Karpas-422 (cell line): ENCODE measurements around the gene SCN4A. TPM values are rescaled to one million over a fixed set of nuclear protein-coding genes. Genes with fewer than 3 reads are reported as not detected.

Experiments
- DNase-seq: peaks from one replicate; pipeline ENCODE4 v3.0.0-alpha.2; 2015
- H2AFZ ChIP-seq: fragments of 200-600 bp; sonication (generic); 2 replicates; pipeline ENCODE4 v1.6.1; 2014; ENCODE audit warnings: antibody characterized with exemption, low read length, mixed read lengths
- H3K27ac ChIP-seq: fragments of 200-600 bp; sonication (generic); 2 replicates; pipeline ENCODE4 v1.5.1; 2014; ENCODE audit warnings: mild to moderate bottlenecking, low read length, moderate library complexity
- H3K27me3 ChIP-seq: fragments of 200-600 bp; sonication (generic); 2 replicates; pipeline ENCODE4 v1.6.1; 2014; ENCODE audit warnings: low read length, mixed read lengths
- H3K36me3 ChIP-seq: fragments of 200-600 bp; sonication (generic); 2 replicates; pipeline ENCODE4 v1.6.1; 2014; ENCODE audit warnings: low read length, mixed read lengths; ENCODE audit not compliant: insufficient read depth
- H3K4me1 ChIP-seq: fragments of 200-600 bp; sonication (generic); 2 replicates; pipeline ENCODE4 v1.6.1; 2014; ENCODE audit warnings: mild to moderate bottlenecking, low read length, mixed read lengths
- H3K4me2 ChIP-seq: fragments of 200-600 bp; sonication (generic); 2 replicates; pipeline ENCODE4 v1.6.1; 2014; ENCODE audit warnings: low read length, low read depth, mild to moderate bottlenecking; ENCODE audit not compliant: poor library complexity, severe bottlenecking
- H3K4me3 ChIP-seq: fragments of 200-600 bp; sonication (generic); 2 replicates; pipeline ENCODE4 v1.5.1; 2014; ENCODE audit warnings: mild to moderate bottlenecking, antibody characterized with exemption, low read length, mixed read lengths
- H3K79me2 ChIP-seq: fragments of 200-600 bp; sonication (generic); 2 replicates; pipeline ENCODE4 v1.6.1; 2014; ENCODE audit warnings: mild to moderate bottlenecking, low read length, mixed read lengths
- H3K9ac ChIP-seq: fragments of 200-600 bp; sonication (generic); 2 replicates; pipeline ENCODE4 v1.6.0; 2014; ENCODE audit warnings: low read length
- H3K9me2 ChIP-seq: fragments of 200-600 bp; sonication (generic), shearing (Covaris generic); replicated peaks from 2 replicates; pipeline ENCODE4 v1.6.0; 2014; ENCODE audit warnings: mild to moderate bottlenecking, low read length, moderate library complexity; ENCODE audit not compliant: insufficient read depth
- H3K9me3 ChIP-seq: fragments of 300-700, 200-600 bp; sonication (generic); 2 replicates; pipeline ENCODE4 v1.6.1; 2014; ENCODE audit warnings: low read length, mixed read lengths
- H4K20me1 ChIP-seq: fragments of 200-600 bp; sonication (generic); 2 replicates; pipeline ENCODE4 v1.6.1; 2014; ENCODE audit warnings: mild to moderate bottlenecking, antibody characterized with exemption, low read length, low read depth; ENCODE audit not compliant: insufficient read depth
- total RNA-seq: library from RNA; depleted of rRNA; stranded (reverse); fragments of >200 nt; shearing (Covaris generic); gene quantifications from 2 replicates; pipeline ENCODE4 v1.2.3, GENCODE V29; 2014; ENCODE audit warnings: low replicate concordance

SCN4A gene
- total RNA-seq, 1 experiment from 2014 or later: 0.07 TPM

DNA sequence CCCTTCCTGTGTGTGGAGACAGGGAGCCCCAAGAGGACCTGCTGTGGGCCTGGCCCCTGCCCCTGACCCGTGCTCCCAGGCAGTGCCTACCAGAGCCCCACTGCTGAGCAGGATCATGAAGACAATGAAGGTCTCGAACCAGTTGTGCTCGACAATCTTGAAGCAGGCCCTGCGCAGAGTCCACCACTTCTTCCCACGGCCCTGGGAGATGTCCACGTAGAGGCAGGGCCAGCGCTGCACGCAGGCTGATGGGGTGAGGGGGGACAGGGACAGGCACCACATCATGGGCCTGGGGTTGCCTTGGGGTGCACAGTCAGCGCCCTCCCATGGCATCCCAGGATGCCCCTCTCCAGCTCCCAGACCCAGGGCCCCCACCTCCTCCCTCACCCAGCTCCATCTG is 24.2 kb downstream of the SCN4A start:
- H2AFZ ChIP-seq: no peak overlapping the region
- H3K4me2 ChIP-seq: no peak overlapping the region
- H3K36me3 ChIP-seq: no peaks in the 10 kb centered on the region
- H3K4me3 ChIP-seq: no peak overlapping the region
- no peaks in the 10 kb centered on the region for H3K9me2 ChIP-seq
- H3K79me2 ChIP-seq: no peaks in the 10 kb centered on the region
- H3K4me1 ChIP-seq: peaks cover 24% of the 10 kb centered on the region
- H3K27me3 ChIP-seq: no peaks in the 10 kb centered on the region
- no peak overlapping the region for H3K27ac ChIP-seq
- H3K9me3 ChIP-seq: no peaks in the 10 kb centered on the region
- DNase-seq: no peak
- H4K20me1 ChIP-seq: no peaks in the 10 kb centered on the region
- no peak overlapping the region for H3K9ac ChIP-seq

GRCh38 chr17:63947711-63948330 is 24.9 kb downstream of the SCN4A start:
- no peak overlapping the region for H3K9ac ChIP-seq
- no peaks in the 10 kb centered on the region for H3K79me2 ChIP-seq
- no peaks in the 10 kb centered on the region for H3K9me2 ChIP-seq

GRCh38 chr17:63946440-63947363 is 26.0 kb downstream of the SCN4A start:
- Histone ChIP-seq H3K27me3 (no peaks in the 10 kb centered on the region), H3K4me1 (peaks cover 15% of the 10 kb centered on the region), H3K9ac (peak overlapping the region; percentile 70)

More at GRCh38 chr17:63947711-63948330, 24.9 kb downstream of the SCN4A start:
- no peak overlapping the region for H3K4me3 ChIP-seq
- H3K27ac ChIP-seq: no peak overlapping the region
- DNase-seq: no peak
- no peaks in the 10 kb centered on the region for H3K36me3 ChIP-seq
- no peaks in the 10 kb centered on the region for H3K27me3 ChIP-seq
- no peak overlapping the region for H3K4me2 ChIP-seq
- no peaks in the 10 kb centered on the region for H4K20me1 ChIP-seq
- H3K4me1 ChIP-seq: peaks cover 18% of the 10 kb centered on the region
- H3K9me3 ChIP-seq: no peaks in the 10 kb centered on the region
- H2AFZ ChIP-seq: no peak overlapping the region

DNA sequence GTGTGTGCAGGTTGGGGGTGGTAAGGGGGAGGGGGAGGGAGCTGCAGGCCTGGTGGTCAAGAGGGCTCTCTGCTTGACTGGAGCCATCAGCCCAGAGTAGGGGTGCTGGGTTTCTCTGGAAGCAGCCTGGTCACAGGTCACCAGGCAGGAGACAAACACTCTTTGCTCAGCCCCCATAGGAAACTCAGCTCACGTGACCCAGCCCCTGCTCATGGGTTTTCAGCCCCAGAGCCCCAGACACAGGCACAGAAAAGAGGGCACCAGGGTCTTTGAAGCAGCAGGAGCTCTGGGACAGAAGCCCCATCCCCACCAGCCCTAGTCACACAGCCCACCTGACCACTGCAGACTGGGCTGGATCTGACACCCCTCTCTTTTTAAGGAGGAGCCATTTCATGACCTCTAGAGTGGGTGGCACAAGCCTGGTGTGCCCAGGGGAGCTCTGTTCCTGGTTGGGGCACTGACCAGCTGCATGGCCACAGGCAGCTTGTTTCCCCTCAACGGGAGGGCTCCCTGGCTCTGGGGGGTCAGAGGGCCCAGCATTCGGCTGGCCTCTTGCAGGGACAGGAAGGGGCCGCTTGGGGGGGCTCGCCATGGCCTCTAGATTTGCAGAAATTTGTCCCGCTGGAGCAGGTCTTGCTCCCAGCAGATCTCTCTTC is 26.8 kb downstream of the SCN4A start:
- Histone ChIP-seq H4K20me1 (no peaks in the 10 kb centered on the region), H3K9me3 (no peaks in the 10 kb centered on the region), H3K36me3 (no peaks in the 10 kb centered on the region), H3K9me2 (no peaks in the 10 kb centered on the region), H3K4me2 (peak overlapping the region; percentile 74), H3K4me1 (peaks cover 15% of the 10 kb centered on the region), H3K27me3 (no peaks in the 10 kb centered on the region), H3K9ac (peak overlapping the region; percentile 70), H3K79me2 (no peaks in the 10 kb centered on the region), H3K4me3 (peak overlapping the region; percentile 59; the same call in 1 of the 2 replicates), H3K27ac (peak overlapping the region; percentile 82; the same call in 1 of the 2 replicates), H2AFZ (no peak overlapping the region; the same call in 1 of the 2 replicates)
- DNase-seq: peak; percentile 56

More at GRCh38 chr17:63946440-63947363, 26.0 kb downstream of the SCN4A start:
- H3K9me3 ChIP-seq: no peaks in the 10 kb centered on the region
- peak overlapping the region; percentile 74 for H3K4me2 ChIP-seq
- H4K20me1 ChIP-seq: no peaks in the 10 kb centered on the region
- peak overlapping the region; percentile 97 for H2AFZ ChIP-seq
- H3K4me3 ChIP-seq: peak overlapping the region; percentile 59
- peak overlapping the region; percentile 82 for H3K27ac ChIP-seq
- H3K79me2 ChIP-seq: no peaks in the 10 kb centered on the region
- H3K36me3 ChIP-seq: no peaks in the 10 kb centered on the region
- DNase-seq: peak; percentile 93
- no peaks in the 10 kb centered on the region for H3K9me2 ChIP-seq

DNA sequence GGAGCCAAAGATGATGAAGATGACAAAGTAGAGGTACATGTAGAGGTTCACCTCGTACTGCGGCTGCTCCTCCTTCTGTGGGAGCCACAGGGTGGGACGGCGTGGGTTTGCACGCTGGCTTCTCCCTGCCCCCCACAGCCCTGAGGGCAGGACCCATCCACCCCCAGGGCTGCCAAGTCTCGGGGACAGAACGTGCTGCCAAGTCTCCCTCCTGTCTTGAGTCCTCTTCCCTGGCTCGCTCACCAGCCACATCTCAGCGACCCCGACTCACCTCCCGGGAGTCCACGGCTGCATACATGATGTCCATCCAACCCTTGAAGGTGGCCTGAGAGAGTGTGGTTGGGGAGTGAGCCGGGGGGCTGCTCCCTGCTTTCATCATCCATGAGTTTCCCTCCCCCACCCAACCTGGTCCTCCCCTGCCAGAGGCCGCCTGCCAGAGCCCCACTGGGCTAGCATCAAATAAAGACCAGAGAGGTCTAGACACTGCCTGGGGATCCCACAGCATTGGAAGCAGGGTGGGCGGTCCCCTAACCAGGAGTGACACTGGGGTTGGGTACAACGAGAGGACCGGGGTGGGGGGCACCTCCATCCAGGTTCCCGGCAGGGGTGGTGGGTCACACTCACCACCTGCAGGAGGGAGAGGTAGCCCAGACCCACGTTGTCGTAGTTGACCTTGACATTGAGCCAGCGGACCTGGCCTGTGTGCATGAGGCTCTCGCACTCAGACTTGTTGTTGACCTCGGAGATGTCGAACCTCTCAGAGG is 27.8 kb downstream of the SCN4A start:
- Histone ChIP-seq H3K36me3 (no peaks in the 10 kb centered on the region), H3K9ac (no peak overlapping the region), H3K4me3 (no peak overlapping the region), H3K4me2 (no peak overlapping the region), H3K79me2 (no peaks in the 10 kb centered on the region), H3K9me3 (no peaks in the 10 kb centered on the region), H3K9me2 (no peaks in the 10 kb centered on the region), H3K27ac (no peak overlapping the region), H3K4me1 (peaks cover 15% of the 10 kb centered on the region), H4K20me1 (no peaks in the 10 kb centered on the region), H3K27me3 (no peaks in the 10 kb centered on the region), H2AFZ (no peak overlapping the region)
- DNase-seq: no peak

- no peaks in the 10 kb centered on the region for H3K27me3 ChIP-seq
- H3K4me2 ChIP-seq: no peak overlapping the region
- no peaks in the 10 kb centered on the region for H3K36me3 ChIP-seq
- H3K79me2 ChIP-seq: no peaks in the 10 kb centered on the region
- no peak overlapping the region for H3K4me3 ChIP-seq
- H3K9me3 ChIP-seq: no peaks in the 10 kb centered on the region
- no peak overlapping the region for H3K27ac ChIP-seq
- H3K9ac ChIP-seq: no peak overlapping the region
- DNase-seq: no peak
- no peak overlapping the region for H2AFZ ChIP-seq
- H4K20me1 ChIP-seq: no peaks in the 10 kb centered on the region
- no peaks in the 10 kb centered on the region for H3K9me2 ChIP-seq
- peaks cover 15% of the 10 kb centered on the region for H3K4me1 ChIP-seq
Observed at GRCh38 chr17:63943745-63944144, 29.0 kb downstream of the SCN4A start.

DNA sequence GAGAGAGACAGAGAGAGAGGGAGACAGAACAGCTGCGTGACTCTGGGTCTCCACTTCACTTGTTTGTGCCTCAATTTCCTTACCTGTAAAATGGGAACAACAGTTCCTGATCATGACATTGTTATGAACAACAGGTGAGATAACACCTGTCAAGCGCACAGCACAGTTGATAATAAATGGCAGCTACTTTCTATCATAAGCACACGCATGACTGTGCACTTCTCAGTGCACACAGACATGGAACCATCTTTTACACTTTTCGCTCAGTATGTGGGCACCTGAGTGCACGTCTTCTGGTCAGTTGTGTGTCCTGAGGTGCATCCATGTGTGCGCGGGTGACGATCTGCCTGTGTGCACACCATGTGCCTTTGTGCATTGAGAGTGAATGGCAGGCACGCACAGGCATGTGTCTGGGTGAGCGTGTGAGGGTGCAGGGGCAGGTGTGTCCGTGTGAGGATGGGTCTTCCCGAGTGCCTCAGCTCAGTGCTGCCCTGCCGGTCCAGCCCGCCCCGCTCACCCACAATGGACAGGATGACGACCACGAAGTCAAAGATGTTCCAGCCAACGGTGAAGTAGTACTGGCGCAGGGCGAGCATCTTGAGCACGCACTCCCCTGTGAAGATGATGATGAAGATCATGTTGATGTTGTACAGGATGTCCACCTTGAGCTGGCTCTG is 30.3 kb downstream of the SCN4A start:
- Histone ChIP-seq H2AFZ (no peak overlapping the region), H3K79me2 (no peaks in the 10 kb centered on the region), H4K20me1 (no peaks in the 10 kb centered on the region), H3K4me3 (no peak overlapping the region), H3K9ac (no peak overlapping the region), H3K4me1 (peaks cover 17% of the 10 kb centered on the region), H3K27ac (no peak overlapping the region), H3K4me2 (no peak overlapping the region), H3K9me2 (no peaks in the 10 kb centered on the region), H3K9me3 (no peaks in the 10 kb centered on the region), H3K27me3 (no peaks in the 10 kb centered on the region), H3K36me3 (no peaks in the 10 kb centered on the region)
- DNase-seq: no peak
